BLaER1 treated with 17β-estradiol and CSF1 and Interleukin-3, amounts not matched to agents 10 nM and 100 nM (cell line): ENCODE data around the gene HELLS.
"Not testable (repeated sequence)": the region's sequence is repeated elsewhere in the genome, so short reads cannot be mapped to it uniquely, and the experiment has no call there.

Experiments used
- H3K27ac ChIP-seq, 11 experiments: shearing (Covaris generic); formaldehyde crosslinking; 2 replicates each; pipeline ENCODE4 v1.8.1; 2022
- H3K27me3 ChIP-seq, 11 experiments: shearing (Covaris generic); formaldehyde crosslinking; 2 replicates each; pipeline ENCODE4 v1.8.1; 2022
- H3K36me3 ChIP-seq, 11 experiments: shearing (Covaris generic); formaldehyde crosslinking; 2 replicates each; pipeline ENCODE4 v1.8.1; 2022
- H3K4me1 ChIP-seq, 10 experiments: shearing (Covaris generic); formaldehyde crosslinking; 2 replicates each; pipeline ENCODE4 v1.8.1; 2022
- H3K4me2 ChIP-seq, 11 experiments: shearing (Covaris generic); formaldehyde crosslinking; 2 replicates each; pipeline ENCODE4 v1.8.1; 2022
- H3K4me3 ChIP-seq, 10 experiments: shearing (Covaris generic); formaldehyde crosslinking; 2 replicates each; pipeline ENCODE4 v1.8.1; 2022
- H3K9ac ChIP-seq, 11 experiments: shearing (Covaris generic); formaldehyde crosslinking; 2 replicates each; pipeline ENCODE4 v1.8.1; 2022
- H3K9me3 ChIP-seq, 11 experiments: shearing (Covaris generic); formaldehyde crosslinking; replicated peaks in 1 of 11; 2 replicates each; pipeline ENCODE4 v1.8.1; 2022
- H4K20me1 ChIP-seq, 11 experiments: shearing (Covaris generic); formaldehyde crosslinking; 2 replicates each; pipeline ENCODE4 v1.8.1; 2022
- Cebpa-rat ChIP-seq, 11 experiments: shearing (Covaris generic); IDR thresholded peaks; 2 replicates each; pipeline ENCODE4 v1.8.1; 2022

Gene HELLS

DNA sequence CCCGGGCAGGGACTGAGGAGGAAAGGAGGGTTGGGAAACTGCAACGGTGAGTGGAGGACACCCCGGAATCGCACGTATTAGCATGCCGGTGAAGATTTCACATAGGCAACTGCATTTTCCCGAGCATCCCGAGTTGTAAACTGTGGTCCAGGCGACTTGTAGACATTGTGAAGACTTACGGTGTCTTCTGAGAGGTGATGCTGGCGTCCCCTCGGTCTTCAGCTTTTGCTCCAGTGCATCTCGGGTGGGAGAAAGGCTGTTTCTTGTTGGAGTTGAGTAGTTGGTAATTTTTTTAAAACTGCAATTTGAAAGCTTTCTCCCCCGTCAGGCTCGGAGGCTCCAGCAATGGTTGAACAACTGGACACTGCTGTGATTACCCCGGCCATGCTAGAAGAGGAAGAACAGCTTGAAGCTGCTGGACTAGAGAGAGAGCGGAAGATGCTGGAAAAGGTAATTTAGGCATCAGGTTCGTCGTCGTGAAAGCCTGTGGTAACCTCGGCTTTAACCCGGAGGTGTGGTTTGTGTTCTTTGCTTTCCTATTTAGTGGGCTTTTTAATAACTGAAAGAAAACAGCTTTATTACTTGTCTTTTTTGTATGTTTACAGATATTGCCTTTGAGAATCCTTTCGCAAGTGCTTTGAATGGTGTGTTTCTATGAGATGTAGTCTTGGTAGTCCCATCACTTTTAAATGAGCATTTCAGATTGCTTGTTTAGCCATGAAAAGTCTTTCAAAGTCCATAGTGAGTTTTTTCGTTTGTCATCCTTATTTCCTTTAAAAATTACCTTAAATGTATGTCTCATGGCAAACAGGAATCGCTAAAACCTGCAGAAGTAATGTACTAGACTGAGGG lies 687 bp downstream of the HELLS start:
- H3K27me3 ChIP-seq = no peaks in the 10 kb centered on the region
- TF ChIP-seq Cebpa-rat (IDR thresholded peaks at IDR 0.05) = no peak
- no peaks in the 10 kb centered on the region for H3K9me3 ChIP-seq
- peak overlapping the region in 10 of 11 experiments; percentile 34 to 94 (median 92); a peak in 18 of 22 replicates for H3K27ac ChIP-seq
- H3K9ac ChIP-seq = peak overlapping the region; percentile 68 to 98 (median 93)
- H3K4me2 ChIP-seq = peak overlapping the region; percentile 76 to 93 (median 83)
- peak overlapping the region; percentile 70 to 98 (median 93) for H3K4me3 ChIP-seq
- peaks cover 15 to 29% (median 22%) of the 10 kb centered on the region in 10 experiments for H3K4me1 ChIP-seq
- H3K36me3 ChIP-seq = peaks cover 0 to 44% (median 27%) of the 10 kb centered on the region in 11 experiments; a peak in 14 of 22 replicates
- H4K20me1 ChIP-seq = peaks cover 0 to 31% (median 13%) of the 10 kb centered on the region in 11 experiments; a peak in 8 of 22 replicates

GRCh38 chr10:94546901-94547185 lies 1.3 kb downstream of the HELLS start:
- H3K27ac ChIP-seq = peak overlapping the region in 9 of 11 experiments; percentile 80 to 94 (median 93); a peak in 15 of 22 replicates
- no peaks in the 10 kb centered on the region for H3K27me3 ChIP-seq
- H3K9me3 ChIP-seq = no peaks in the 10 kb centered on the region
- peak overlapping the region; percentile 76 to 93 (median 83); a peak in 21 of 22 replicates for H3K4me2 ChIP-seq
- peaks cover 15 to 29% (median 22%) of the 10 kb centered on the region in 10 experiments for H3K4me1 ChIP-seq
- H3K9ac ChIP-seq = peak overlapping the region; percentile 68 to 98 (median 93); a peak in 21 of 22 replicates
- peaks cover 0 to 37% (median 14%) of the 10 kb centered on the region in 11 experiments; a peak in 8 of 22 replicates for H4K20me1 ChIP-seq
- peaks cover 0 to 49% (median 32%) of the 10 kb centered on the region in 11 experiments; a peak in 14 of 22 replicates for H3K36me3 ChIP-seq
- H3K4me3 ChIP-seq = peak overlapping the region; percentile 70 to 98 (median 93); a peak in 18 of 20 replicates
- no peak for TF ChIP-seq Cebpa-rat (IDR thresholded peaks at IDR 0.05)

DNA sequence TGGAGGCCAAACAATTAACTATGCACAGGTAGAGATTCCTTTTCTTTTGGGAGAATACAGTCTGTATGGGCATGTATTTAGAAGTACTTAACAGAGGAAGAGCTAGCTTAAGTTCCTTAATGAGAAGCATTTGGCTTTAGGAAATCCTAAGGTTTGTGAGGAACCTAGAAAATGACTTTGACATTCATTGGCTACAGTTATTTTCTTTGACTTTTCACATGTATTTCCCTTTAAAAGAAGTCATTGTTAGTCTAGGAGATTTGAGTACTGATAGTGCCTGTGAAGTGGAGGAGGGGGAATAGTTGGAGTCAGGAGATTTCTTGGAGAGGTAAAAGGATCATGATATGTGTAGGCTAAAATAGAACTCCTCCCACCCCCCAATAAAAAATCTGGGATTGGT lies 3.6 kb downstream of the HELLS start:
- no peak for TF ChIP-seq Cebpa-rat (IDR thresholded peaks at IDR 0.05)
- no peak overlapping the region for H3K4me3 ChIP-seq
- H3K9me3 ChIP-seq = no peaks in the 10 kb centered on the region
- H4K20me1 ChIP-seq = peaks cover 0 to 53% (median 15%) of the 10 kb centered on the region in 11 experiments; a peak in 9 of 22 replicates
- H3K9ac ChIP-seq = no peak overlapping the region
- H3K36me3 ChIP-seq = peaks cover 0 to 73% (median 53%) of the 10 kb centered on the region in 11 experiments; a peak in 18 of 22 replicates
- peaks cover 10 to 29% (median 21%) of the 10 kb centered on the region in 10 experiments for H3K4me1 ChIP-seq
- H3K27me3 ChIP-seq = no peaks in the 10 kb centered on the region
- 0 out of 22 replicates have a peak overlapping the region, but pooled peaks of 2 of the 11 experiments have one; percentile 3 to 8 for H3K4me2 ChIP-seq
- no peak overlapping the region for H3K27ac ChIP-seq

DNA sequence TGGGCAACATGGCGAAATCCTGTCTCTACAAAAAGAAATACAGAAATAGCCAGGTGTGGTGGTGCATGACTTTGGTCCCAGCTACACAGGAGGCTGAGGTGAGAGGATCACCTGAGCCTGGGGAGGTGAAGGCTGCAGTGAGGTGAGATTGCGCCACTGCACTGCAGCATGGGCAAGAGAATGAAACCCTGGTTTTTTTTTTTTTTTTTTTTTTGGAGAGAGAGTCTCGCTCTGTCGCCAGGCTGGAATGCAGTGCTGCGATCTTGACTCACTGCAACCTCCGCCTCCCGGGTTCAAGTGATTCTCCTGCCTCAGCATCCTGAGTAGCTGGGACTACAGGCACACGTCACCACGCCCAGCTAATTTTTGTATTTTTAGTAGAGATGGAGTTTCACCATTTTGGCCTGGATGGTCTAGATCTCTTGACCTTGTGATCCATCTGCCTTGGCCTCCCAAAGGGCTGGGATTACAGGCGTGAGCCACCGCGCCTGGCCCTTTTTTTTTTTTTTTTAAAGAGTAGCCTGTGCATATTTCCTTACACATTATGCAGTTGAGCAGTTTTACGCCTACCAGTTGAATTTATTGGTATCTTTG lies 22.2 kb downstream of the HELLS start:
- not testable (repeated sequence) for H3K27me3 ChIP-seq, H3K4me3 ChIP-seq, H3K4me2 ChIP-seq, H3K27ac ChIP-seq, H3K9me3 ChIP-seq, H3K9ac ChIP-seq, H3K4me1 ChIP-seq
- Histone ChIP-seq H3K36me3 (peaks cover 0 to 100% (median 93%) of the 10 kb centered on the region in 11 experiments; a peak in 19 of 22 replicates), H4K20me1 (peaks cover 0 to 12% (median 0%) of the 10 kb centered on the region in 11 experiments; a peak in 2 of 22 replicates)

- Histone ChIP-seq H3K4me1 (no peaks in the 10 kb centered on the region), H3K4me3 (no peak overlapping the region), H3K9me3 (no peaks in the 10 kb centered on the region), H3K4me2 (no peak overlapping the region), H3K9ac (no peak overlapping the region), H3K36me3 (peaks cover 0 to 100% (median 93%) of the 10 kb centered on the region in 11 experiments; a peak in 21 of 22 replicates), H3K27me3 (no peaks in the 10 kb centered on the region), H4K20me1 (peaks cover 0 to 6% (median 0%) of the 10 kb centered on the region in 11 experiments; a peak in 1 of 22 replicates), H3K27ac (no peak overlapping the region)
- TF ChIP-seq Cebpa-rat (IDR thresholded peaks at IDR 0.05) = no peak
Observed at GRCh38 chr10:94571081-94571480, 25.5 kb downstream of the HELLS start.

GRCh38 chr10:94571528-94571927 lies 25.9 kb downstream of the HELLS start:
- no peak overlapping the region for H3K27ac ChIP-seq
- no peaks in the 10 kb centered on the region for H3K27me3 ChIP-seq
- no peak for TF ChIP-seq Cebpa-rat (IDR thresholded peaks at IDR 0.05)
- no peaks in the 10 kb centered on the region for H3K9me3 ChIP-seq
- H3K4me1 ChIP-seq = no peaks in the 10 kb centered on the region
- H3K4me2 ChIP-seq = no peak overlapping the region
- peaks cover 0 to 100% (median 92%) of the 10 kb centered on the region in 11 experiments; a peak in 21 of 22 replicates for H3K36me3 ChIP-seq
- no peak overlapping the region for H3K9ac ChIP-seq
- no peak overlapping the region for H3K4me3 ChIP-seq
- H4K20me1 ChIP-seq = peaks cover 0 to 6% (median 0%) of the 10 kb centered on the region in 11 experiments; a peak in 1 of 22 replicates

- Histone ChIP-seq H3K9me3 (no peaks in the 10 kb centered on the region), H3K9ac (no peak overlapping the region), H3K4me1 (no peaks in the 10 kb centered on the region), H3K36me3 (peaks cover 0 to 100% (median 82%) of the 10 kb centered on the region in 11 experiments; a peak in 20 of 22 replicates), H3K27me3 (no peaks in the 10 kb centered on the region), H3K4me3 (no peak overlapping the region), H4K20me1 (peaks cover 0 to 11% (median 0%) of the 10 kb centered on the region in 11 experiments; a peak in 3 of 22 replicates), H3K27ac (no peak overlapping the region), H3K4me2 (no peak overlapping the region)
- TF ChIP-seq Cebpa-rat (IDR thresholded peaks at IDR 0.05) = no peak
Observed at GRCh38 chr10:94578790-94579189, 33.2 kb downstream of the HELLS start.

DNA sequence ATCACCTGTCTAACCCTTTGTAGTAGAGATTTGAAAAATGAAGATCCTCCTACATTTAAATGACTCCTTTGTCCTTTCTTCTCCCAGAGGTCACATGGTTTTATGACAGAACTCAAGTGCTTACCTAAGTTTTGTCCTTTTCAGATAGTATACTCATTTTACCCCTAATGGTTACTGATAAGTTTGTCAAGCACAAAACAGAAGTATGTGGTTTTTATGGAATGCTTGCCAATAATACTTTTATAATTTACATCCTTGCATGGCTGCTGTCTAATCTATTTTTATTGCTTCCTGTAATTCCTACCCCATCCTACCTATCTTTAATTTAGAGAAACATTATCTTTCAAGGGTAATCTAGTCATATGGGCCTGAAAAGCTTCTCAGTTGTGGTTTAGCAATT lies 37.5 kb downstream of the HELLS start:
- peaks cover 0 to 100% (median 68%) of the 10 kb centered on the region in 11 experiments; a peak in 19 of 22 replicates for H3K36me3 ChIP-seq
- peaks cover 0 to 11% (median 0%) of the 10 kb centered on the region in 11 experiments; a peak in 3 of 22 replicates for H4K20me1 ChIP-seq
- no peak overlapping the region for H3K4me3 ChIP-seq
- H3K27me3 ChIP-seq = no peaks in the 10 kb centered on the region
- H3K4me1 ChIP-seq = no peaks in the 10 kb centered on the region
- no peak overlapping the region for H3K4me2 ChIP-seq
- no peak for TF ChIP-seq Cebpa-rat (IDR thresholded peaks at IDR 0.05)
- H3K27ac ChIP-seq = no peak overlapping the region
- H3K9ac ChIP-seq = no peak overlapping the region
- H3K9me3 ChIP-seq = no peaks in the 10 kb centered on the region
